PC-3 (cell line): ENCODE measurements around the gene SLC33A1.

Source experiments
- CTCF ChIP-seq: fragments of 300-600 bp; sonication (generic); conservative IDR thresholded peaks from 2 replicates; pipeline ENCODE4 v1.5.1; 2017; ENCODE audit warnings: antibody characterized with exemption, low read depth, mild to moderate bottlenecking, low read length
- EZH2 ChIP-seq: fragments of 300-600 bp; sonication (generic); IDR thresholded peaks from one replicate; pipeline ENCODE4 v1.6.1; 2017; ENCODE audit warnings: antibody characterized with exemption, mild to moderate bottlenecking, low read length; ENCODE audit not compliant: unreplicated experiment
- EZH2phosphoT487 ChIP-seq: fragments of 300-600 bp; sonication (generic); IDR thresholded peaks from 2 replicates; pipeline ENCODE4 v1.6.1; 2018; ENCODE audit warnings: mild to moderate bottlenecking, antibody characterized with exemption, low read length, borderline replicate concordance

GRCh38 chr3:155807823-155808222 lies 46.4 kb downstream of the SLC33A1 start:
- no peak for TF ChIP-seq EZH2
- no peak for TF ChIP-seq CTCF
- no peak for TF ChIP-seq EZH2phosphoT487
